ENCODE measurements around the gene PTPN12.
"Not testable (repeated sequence)": the region's sequence is repeated elsewhere in the genome, so short reads cannot be mapped to it uniquely, and the experiment has no call there.

PTPN12 gene

GRCh38 chr7:77579797-77580196 is 42.7 kb downstream of the PTPN12 start:
- DNase-seq (ENCODE audit: low read depth) = no peak

GRCh38 chr7:77580762-77581350 is 43.8 kb downstream of the PTPN12 start:
- no peak for DNase-seq (ENCODE audit: low read depth)

- no peak for DNase-seq (ENCODE audit: low read depth)
These were observed 50.2 kb downstream of the PTPN12 start for GRCh38 chr7:77587272-77587671.

GRCh38 chr7:77600952-77601351 is 63.9 kb downstream of the PTPN12 start:
- DNase-seq (ENCODE audit: low read depth) = no peak

GRCh38 chr7:77606562-77606961 is 69.5 kb downstream of the PTPN12 start:
- DNase-seq (ENCODE audit: low read depth) = no peak

GRCh38 chr7:77619314-77619713 is 82.2 kb downstream of the PTPN12 start:
- DNase-seq (ENCODE audit: low read depth) = no peak

- DNase-seq (ENCODE audit: low read depth) = no peak
These were observed 89.7 kb downstream of the PTPN12 start for GRCh38 chr7:77626586-77627308.

GRCh38 chr7:77627309-77627676 is 90.2 kb downstream of the PTPN12 start:
- no peak for DNase-seq (ENCODE audit: low read depth)

GRCh38 chr7:77629797-77630196 is 92.7 kb downstream of the PTPN12 start:
- DNase-seq (ENCODE audit: low read depth) = no peak

- DNase-seq (ENCODE audit: low read depth) = no peak
These were observed 94.7 kb downstream of the PTPN12 start for GRCh38 chr7:77631820-77632219.

- DNase-seq (ENCODE audit: low read depth) = no peak
These were observed 107.7 kb downstream of the PTPN12 start for GRCh38 chr7:77644774-77645173.

GRCh38 chr7:77648742-77649338 is 111.7 kb downstream of the PTPN12 start:
- no peak for DNase-seq (ENCODE audit: low read depth)

- DNase-seq (ENCODE audit: low read depth) = no peak
These were observed 112.7 kb downstream of the PTPN12 start for GRCh38 chr7:77649716-77650349.

- peak; percentile 12 for DNase-seq (ENCODE audit: low read depth)
These were observed 114.6 kb downstream of the PTPN12 start for GRCh38 chr7:77651575-77652162.

- DNase-seq (ENCODE audit: low read depth) = not testable (repeated sequence)
These were observed 115.7 kb downstream of the PTPN12 start for GRCh38 chr7:77652826-77653225.

GRCh38 chr7:77653572-77653971 is 116.5 kb downstream of the PTPN12 start:
- DNase-seq (ENCODE audit: low read depth) = no peak

- DNase-seq (ENCODE audit: low read depth) = no peak
These were observed 118.3 kb downstream of the PTPN12 start for GRCh38 chr7:77655356-77655755.

- DNase-seq (ENCODE audit: low read depth) = no peak
These were observed 118.9 kb downstream of the PTPN12 start for GRCh38 chr7:77655836-77656455.

GRCh38 chr7:77657427-77658224 is 120.5 kb downstream of the PTPN12 start:
- no peak for DNase-seq (ENCODE audit: low read depth)

GRCh38 chr7:77658928-77659327 is 121.8 kb downstream of the PTPN12 start:
- no peak for DNase-seq (ENCODE audit: low read depth)

- no peak for DNase-seq (ENCODE audit: low read depth)
These were observed 124.7 kb downstream of the PTPN12 start for GRCh38 chr7:77661816-77662215.
